BLaER1 (cell line): ENCODE data around the gene AUTS2.

Source experiments
- H3K27ac ChIP-seq: shearing (Covaris generic); formaldehyde crosslinking; 2 replicates; pipeline ENCODE4 v1.8.1; 2022
- H3K27me3 ChIP-seq: shearing (Covaris generic); formaldehyde crosslinking; 2 replicates; pipeline ENCODE4 v1.8.1; 2022
- H3K36me3 ChIP-seq: shearing (Covaris generic); formaldehyde crosslinking; 2 replicates; pipeline ENCODE4 v1.8.1; 2022
- H3K4me1 ChIP-seq: shearing (Covaris generic); formaldehyde crosslinking; 2 replicates; pipeline ENCODE4 v1.8.1; 2022
- H3K4me2 ChIP-seq: shearing (Covaris generic); formaldehyde crosslinking; 2 replicates; pipeline ENCODE4 v1.8.1; 2022
- H3K4me3 ChIP-seq: shearing (Covaris generic); formaldehyde crosslinking; 2 replicates; pipeline ENCODE4 v1.8.1; 2022
- H3K9ac ChIP-seq: shearing (Covaris generic); formaldehyde crosslinking; 2 replicates; pipeline ENCODE4 v1.8.1; 2022
- H3K9me3 ChIP-seq: shearing (Covaris generic); formaldehyde crosslinking; 2 replicates; pipeline ENCODE4 v1.8.1; 2022
- H4K20me1 ChIP-seq: shearing (Covaris generic); formaldehyde crosslinking; 2 replicates; pipeline ENCODE4 v1.8.1; 2022
- Cebpa-rat ChIP-seq: shearing (Covaris generic); IDR thresholded peaks from 2 replicates; pipeline ENCODE4 v1.8.1; 2022

The AUTS2 gene

GRCh38 chr7:70387217-70387616, 788.9 kb downstream of the AUTS2 start:
- Histone ChIP-seq H3K9ac (no peak overlapping the region), H3K4me3 (no peak overlapping the region), H3K4me2 (no peak overlapping the region), H3K27ac (no peak overlapping the region), H4K20me1 (no peaks in the 10 kb centered on the region), H3K4me1 (no peaks in the 10 kb centered on the region), H3K9me3 (no peaks in the 10 kb centered on the region; the same call in 1 of the 2 replicates), H3K36me3 (peaks cover 13% of the 10 kb centered on the region; the same call in 1 of the 2 replicates), H3K27me3 (no peaks in the 10 kb centered on the region)
- TF ChIP-seq Cebpa-rat = no peak

GRCh38 chr7:70389531-70390151, 791.4 kb downstream of the AUTS2 start:
- Histone ChIP-seq H3K4me1 (no peaks in the 10 kb centered on the region), H4K20me1 (no peaks in the 10 kb centered on the region), H3K4me2 (no peak overlapping the region), H3K27me3 (no peaks in the 10 kb centered on the region), H3K36me3 (0 out of 2 replicates have a peak, but pooled peaks cover 9% of the 10 kb centered on the region), H3K4me3 (no peak overlapping the region), H3K27ac (no peak overlapping the region), H3K9ac (no peak overlapping the region), H3K9me3 (no peaks in the 10 kb centered on the region)
- no peak for TF ChIP-seq Cebpa-rat

- Histone ChIP-seq H3K4me2 (no peak overlapping the region), H3K4me3 (no peak overlapping the region), H3K9ac (no peak overlapping the region), H4K20me1 (no peaks in the 10 kb centered on the region), H3K9me3 (no peaks in the 10 kb centered on the region), H3K27ac (no peak overlapping the region), H3K27me3 (no peaks in the 10 kb centered on the region), H3K36me3 (0 out of 2 replicates have a peak, but pooled peaks cover 9% of the 10 kb centered on the region), H3K4me1 (no peaks in the 10 kb centered on the region)
- no peak for TF ChIP-seq Cebpa-rat
These were observed 792.0 kb downstream of the AUTS2 start for GRCh38 chr7:70390251-70390650.

- Histone ChIP-seq H3K4me3 (no peak overlapping the region), H3K4me1 (no peaks in the 10 kb centered on the region), H3K36me3 (0 out of 2 replicates have a peak, but pooled peaks cover 9% of the 10 kb centered on the region), H3K27me3 (no peaks in the 10 kb centered on the region), H3K9ac (no peak overlapping the region), H3K4me2 (no peak overlapping the region), H3K27ac (no peak overlapping the region), H4K20me1 (no peaks in the 10 kb centered on the region), H3K9me3 (no peaks in the 10 kb centered on the region)
- TF ChIP-seq Cebpa-rat = no peak
These were observed 794.1 kb downstream of the AUTS2 start for GRCh38 chr7:70392256-70392876.

- Histone ChIP-seq H3K4me2 (no peak overlapping the region), H3K4me1 (no peaks in the 10 kb centered on the region), H3K4me3 (no peak overlapping the region), H3K9me3 (no peaks in the 10 kb centered on the region), H3K36me3 (0 out of 2 replicates have a peak, but pooled peaks cover 9% of the 10 kb centered on the region), H3K27ac (no peak overlapping the region), H3K27me3 (no peaks in the 10 kb centered on the region), H3K9ac (no peak overlapping the region), H4K20me1 (no peaks in the 10 kb centered on the region)
- no peak for TF ChIP-seq Cebpa-rat
These were observed 794.7 kb downstream of the AUTS2 start for GRCh38 chr7:70392877-70393435.

GRCh38 chr7:70393956-70394355, 795.7 kb downstream of the AUTS2 start:
- Histone ChIP-seq H4K20me1 (no peaks in the 10 kb centered on the region), H3K27ac (no peak overlapping the region), H3K9ac (no peak overlapping the region), H3K4me3 (no peak overlapping the region), H3K4me1 (no peaks in the 10 kb centered on the region), H3K36me3 (0 out of 2 replicates have a peak, but pooled peaks cover 9% of the 10 kb centered on the region), H3K9me3 (no peaks in the 10 kb centered on the region), H3K27me3 (no peaks in the 10 kb centered on the region), H3K4me2 (no peak overlapping the region)
- no peak for TF ChIP-seq Cebpa-rat

GRCh38 chr7:70400829-70401380, 802.6 kb downstream of the AUTS2 start:
- no peaks in the 10 kb centered on the region for H3K36me3 ChIP-seq
- H3K27ac ChIP-seq = no peak overlapping the region
- no peaks in the 10 kb centered on the region for H3K27me3 ChIP-seq
- peak overlapping the region; percentile 38 for H3K4me2 ChIP-seq
- no peak overlapping the region for H3K4me3 ChIP-seq
- no peak for TF ChIP-seq Cebpa-rat
- no peak overlapping the region for H3K9ac ChIP-seq
- H3K4me1 ChIP-seq = peaks cover 58% of the 10 kb centered on the region
- no peaks in the 10 kb centered on the region for H4K20me1 ChIP-seq
- H3K9me3 ChIP-seq = no peaks in the 10 kb centered on the region

GRCh38 chr7:70402069-70402468, 803.8 kb downstream of the AUTS2 start:
- Histone ChIP-seq H4K20me1 (no peaks in the 10 kb centered on the region), H3K4me1 (peaks cover 70% of the 10 kb centered on the region), H3K27ac (no peak overlapping the region), H3K27me3 (no peaks in the 10 kb centered on the region), H3K36me3 (no peaks in the 10 kb centered on the region), H3K4me3 (no peak overlapping the region), H3K9ac (no peak overlapping the region), H3K9me3 (no peaks in the 10 kb centered on the region), H3K4me2 (peak overlapping the region; percentile 38; the same call in 1 of the 2 replicates)
- no peak for TF ChIP-seq Cebpa-rat

GRCh38 chr7:70405241-70405640, 807.0 kb downstream of the AUTS2 start:
- Histone ChIP-seq H3K4me2 (peak overlapping the region; percentile 78), H3K4me1 (peaks cover 89% of the 10 kb centered on the region), H4K20me1 (no peaks in the 10 kb centered on the region; the same call in 1 of the 2 replicates), H3K9ac (no peak overlapping the region), H3K27ac (peak overlapping the region; percentile 83), H3K4me3 (no peak overlapping the region), H3K27me3 (no peaks in the 10 kb centered on the region), H3K9me3 (no peaks in the 10 kb centered on the region), H3K36me3 (no peaks in the 10 kb centered on the region)
- TF ChIP-seq Cebpa-rat = no peak
